Measurements from ENCODE around the gene GTF2H4. TPM values are rescaled to one million over a fixed set of nuclear protein-coding genes. Genes with fewer than 3 reads are reported as not detected.
"Not testable (repeated sequence)": the region's sequence is repeated elsewhere in the genome, so short reads cannot be mapped to it uniquely, and the experiment has no call there.

Gene GTF2H4
- total and polyA plus RNA-seq, 8 donors = 9.4 to 45.8 (median 16.5) TPM

DNA sequence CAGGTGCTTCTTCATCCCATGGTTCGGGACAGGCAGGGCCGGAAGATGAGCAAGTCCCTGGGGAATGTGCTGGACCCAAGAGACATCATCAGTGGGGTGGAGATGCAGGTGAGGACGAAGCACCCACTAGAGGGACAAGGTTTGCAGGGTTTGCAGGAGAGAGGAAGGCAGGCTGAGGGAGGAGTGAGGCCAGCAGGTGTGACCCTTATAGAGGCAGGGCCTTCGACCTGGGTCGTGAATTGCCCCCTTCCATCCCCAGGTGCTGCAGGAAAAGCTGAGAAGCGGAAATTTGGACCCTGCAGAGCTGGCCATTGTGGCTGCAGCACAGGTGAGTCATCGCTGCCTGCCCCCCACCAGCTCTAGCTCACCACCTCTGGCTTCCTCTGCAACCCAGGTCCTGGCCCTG is 14.4 kb downstream of the GTF2H4 start:
- WGBS, 2 donors = 89 to 97% methylated on average over 7 of the region's 7 CpGs
- no peak for FAIRE-seq

DNA sequence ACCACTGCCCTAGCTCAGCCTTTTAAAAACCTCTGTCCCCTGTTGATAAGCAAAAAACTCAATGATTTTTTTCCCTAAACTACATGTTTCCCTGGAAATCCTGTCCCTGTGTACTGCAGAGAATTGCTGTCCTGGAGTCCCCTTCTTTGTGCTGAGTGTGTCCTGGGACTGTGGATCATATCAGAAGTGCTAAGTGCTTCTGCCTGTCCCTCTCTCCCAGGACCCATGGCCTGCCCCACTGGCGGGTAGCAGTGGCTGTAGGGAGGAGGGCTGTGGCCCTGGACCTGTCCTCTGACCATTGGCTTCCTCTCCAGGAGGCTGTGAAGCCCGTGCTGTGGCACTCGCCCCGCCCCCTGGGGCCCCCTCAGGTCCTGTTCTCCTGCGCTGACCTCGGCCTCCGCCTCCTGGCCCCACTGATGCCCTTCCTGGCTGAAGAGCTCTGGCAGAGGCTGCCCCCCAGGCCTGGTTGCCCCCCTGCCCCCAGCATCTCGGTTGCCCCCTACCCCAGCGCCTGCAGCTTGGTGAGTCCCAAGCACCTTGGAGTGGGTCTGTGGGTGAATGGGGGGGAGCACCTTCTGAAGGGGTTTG is 16.1 kb downstream of the GTF2H4 start:
- H3K27me3 ChIP-seq, DNase-seq, H3K4me3 ChIP-seq, FAIRE-seq, H3K27ac ChIP-seq, ATAC-seq, H3K4me1 ChIP-seq, H3K9me3 ChIP-seq: not testable (repeated sequence)
- WGBS, 2 donors = 88 to 93% methylated on average over 6 to 9 of the region's 9 CpGs
- intact Hi-C loops (cut with DNase I) = loop anchor here (10.0 kb wide), 3 partner anchors 111 to 161 kb away; no protein-coding TSS in a partner anchor
- peaks cover 0 to 58% (median under 1%) of the 10 kb centered on the region in 3 donors for H3K36me3 ChIP-seq

More for the DNA sequence above, 14.4 kb downstream of the GTF2H4 start:
- no peaks in the 10 kb centered on the region for H3K9me3 ChIP-seq
- H3K27ac ChIP-seq = no peak overlapping the region
- ATAC-seq (no peak), DNase-seq (no peak)
- peaks cover 0 to 72% (median 5%) of the 10 kb centered on the region in 3 donors for H3K36me3 ChIP-seq
- no peaks in the 10 kb centered on the region for H3K4me1 ChIP-seq
- H3K27me3 ChIP-seq = no peaks in the 10 kb centered on the region
- intact Hi-C loops (cut with DNase I) = loop anchor here (10.0 kb wide), 3 partner anchors 112 to 162 kb away; no protein-coding TSS in a partner anchor
- TF ChIP-seq, protein P1, sequence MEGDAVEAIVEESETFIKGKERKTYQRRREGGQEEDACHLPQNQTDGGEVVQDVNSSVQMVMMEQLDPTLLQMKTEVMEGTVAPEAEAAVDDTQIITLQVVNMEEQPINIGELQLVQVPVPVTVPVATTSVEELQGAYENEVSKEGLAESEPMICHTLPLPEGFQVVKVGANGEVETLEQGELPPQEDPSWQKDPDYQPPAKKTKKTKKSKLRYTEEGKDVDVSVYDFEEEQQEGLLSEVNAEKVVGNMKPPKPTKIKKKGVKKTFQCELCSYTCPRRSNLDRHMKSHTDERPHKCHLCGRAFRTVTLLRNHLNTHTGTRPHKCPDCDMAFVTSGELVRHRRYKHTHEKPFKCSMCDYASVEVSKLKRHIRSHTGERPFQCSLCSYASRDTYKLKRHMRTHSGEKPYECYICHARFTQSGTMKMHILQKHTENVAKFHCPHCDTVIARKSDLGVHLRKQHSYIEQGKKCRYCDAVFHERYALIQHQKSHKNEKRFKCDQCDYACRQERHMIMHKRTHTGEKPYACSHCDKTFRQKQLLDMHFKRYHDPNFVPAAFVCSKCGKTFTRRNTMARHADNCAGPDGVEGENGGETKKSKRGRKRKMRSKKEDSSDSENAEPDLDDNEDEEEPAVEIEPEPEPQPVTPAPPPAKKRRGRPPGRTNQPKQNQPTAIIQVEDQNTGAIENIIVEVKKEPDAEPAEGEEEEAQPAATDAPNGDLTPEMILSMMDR (IDR thresholded peaks at IDR 0.05) = no peak
- H3K4me3 ChIP-seq = no peak overlapping the region

DNA sequence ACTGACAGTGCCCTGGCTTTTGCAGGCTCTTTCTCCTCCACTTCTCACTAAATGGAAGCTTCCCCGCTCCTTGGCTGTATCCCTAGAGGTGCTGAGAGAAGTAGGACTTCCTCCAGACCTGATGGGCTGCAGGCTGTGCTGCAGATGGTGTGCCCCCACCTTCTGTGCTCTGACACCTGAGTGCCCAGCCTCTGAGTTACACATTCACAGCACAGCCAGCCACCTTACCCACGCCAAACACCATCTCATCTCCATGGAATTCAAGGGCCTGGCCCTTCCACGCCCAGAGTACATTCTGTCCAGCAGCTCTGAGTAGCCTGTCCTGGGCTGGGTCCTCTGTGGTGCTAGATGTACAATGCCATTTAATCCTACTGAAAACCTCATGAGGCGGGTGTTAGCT is 18.6 kb downstream of the GTF2H4 start:
- WGBS, 2 donors = 78% methylated on average over 4 of the region's 4 CpGs
- TF ChIP-seq, protein P1 (IDR thresholded peaks at IDR 0.05) = no peak
- intact Hi-C loops (cut with DNase I) = loop anchor here (10.0 kb wide), 3 partner anchors 108 to 158 kb away; no protein-coding TSS in a partner anchor
- FAIRE-seq = no peak
- H3K36me3 ChIP-seq = peaks cover 0 to 36% (median 0%) of the 10 kb centered on the region in 3 donors
- no peaks in the 10 kb centered on the region for H3K9me3 ChIP-seq
- peak in 3 of 6 donors; percentile 45 to 68 (median 48) for DNase-seq
- H3K4me3 ChIP-seq = no peak overlapping the region
- peak; percentile 68 to 90 (median 82) for ATAC-seq
- H3K27me3 ChIP-seq = no peaks in the 10 kb centered on the region
- peak overlapping the region in 3 of 4 donors; percentile 6 to 39 (median 22) for H3K27ac ChIP-seq
- no peaks in the 10 kb centered on the region for H3K4me1 ChIP-seq

DNA sequence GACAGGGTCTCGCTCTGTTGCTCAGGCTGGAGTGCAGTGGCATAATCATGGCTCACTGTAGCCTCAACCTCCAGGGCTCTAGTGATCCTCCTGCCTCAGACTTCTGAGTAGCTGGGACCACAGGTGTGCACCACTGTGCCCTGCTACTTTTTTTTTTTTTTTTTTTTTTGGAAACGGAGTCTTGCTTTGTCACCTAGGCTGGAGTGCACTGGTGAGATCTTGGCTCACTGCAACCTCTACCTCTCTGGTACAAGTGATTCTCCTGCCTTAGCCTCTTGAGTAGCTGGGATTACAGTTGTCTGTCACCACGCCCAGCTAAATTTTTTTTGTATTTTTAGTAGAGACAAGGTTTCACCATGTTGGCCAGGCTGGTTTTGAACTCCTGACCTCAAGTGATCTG is 19.1 kb downstream of the GTF2H4 start:
- not testable (repeated sequence) for H3K4me1 ChIP-seq, H3K4me3 ChIP-seq, DNase-seq, FAIRE-seq, H3K9me3 ChIP-seq, H3K27me3 ChIP-seq, ATAC-seq
- 89 to 99% methylated on average over 3 of the region's 3 CpGs for WGBS, 2 donors
- Histone ChIP-seq H3K27ac (peak overlapping the region in 3 of 4 donors; percentile 6 to 39 (median 22)), H3K36me3 (peaks cover 0 to 31% (median 0%) of the 10 kb centered on the region in 3 donors)
- intact Hi-C loops (cut with DNase I) = loop anchor here (10.0 kb wide), 3 partner anchors 108 to 158 kb away; no protein-coding TSS in a partner anchor

DNA sequence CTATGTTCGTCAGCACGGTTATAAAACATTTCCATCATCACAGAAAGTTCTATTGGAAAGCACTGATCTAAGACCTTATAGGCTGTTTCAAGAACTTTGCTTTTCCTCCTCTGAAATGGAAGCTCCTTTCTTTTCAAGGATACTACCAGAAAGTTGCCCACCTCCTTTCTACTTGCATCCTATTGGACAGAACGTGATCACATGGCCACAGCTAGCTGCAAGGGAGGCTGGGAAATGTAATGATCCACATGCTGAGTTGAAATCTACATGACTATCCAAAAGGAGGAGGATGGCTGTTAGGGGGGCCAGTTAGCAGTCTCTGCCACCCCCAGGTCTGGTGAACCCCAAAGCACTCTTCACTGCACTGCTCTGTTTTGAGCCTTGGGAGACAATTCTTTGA is 20.7 kb downstream of the GTF2H4 start:
- DNase-seq (no peak), FAIRE-seq (no peak), ATAC-seq (no peak)
- WGBS, 2 donors = 96 to 98% methylated on average over 3 of the region's 3 CpGs
- peaks cover 0 to 6% (median 0%) of the 10 kb centered on the region in 3 donors for H3K4me1 ChIP-seq
- peaks cover 0 to 15% (median 0%) of the 10 kb centered on the region in 3 donors for H3K36me3 ChIP-seq
- TF ChIP-seq, protein P1 (IDR thresholded peaks at IDR 0.05) = no peak
- H3K27ac ChIP-seq = no peak overlapping the region
- H3K9me3 ChIP-seq = no peaks in the 10 kb centered on the region
- intact Hi-C loops (cut with DNase I) = loop anchor here (10.0 kb wide), 3 partner anchors 106 to 156 kb away; no protein-coding TSS in a partner anchor
- no peak overlapping the region for H3K4me3 ChIP-seq
- H3K27me3 ChIP-seq = no peaks in the 10 kb centered on the region

DNA sequence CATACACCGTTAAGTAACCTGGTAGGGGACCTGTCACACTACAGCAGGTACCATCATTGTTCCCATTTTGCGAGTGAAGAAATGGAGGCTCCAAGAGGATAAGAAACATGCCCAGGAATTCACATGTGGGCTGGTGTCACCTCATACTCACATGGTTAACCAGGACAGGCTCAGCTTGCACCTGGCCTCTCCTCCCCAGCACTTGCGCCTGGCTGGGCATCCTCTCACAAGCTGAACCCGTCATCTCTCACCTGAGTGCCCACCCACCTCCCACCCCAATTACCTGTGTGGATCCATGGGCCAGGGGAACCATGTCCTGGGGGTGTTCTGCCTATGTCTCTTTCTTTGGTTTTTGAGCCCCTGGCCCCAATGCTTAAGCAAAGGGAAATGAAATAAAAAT is 22.5 kb downstream of the GTF2H4 start:
- peaks cover 0 to 6% (median 0%) of the 10 kb centered on the region in 3 donors for H3K4me1 ChIP-seq
- no peak for ATAC-seq
- no peak overlapping the region for H3K27ac ChIP-seq
- TF ChIP-seq, protein P1 (IDR thresholded peaks at IDR 0.05) = no peak
- 73 to 76% methylated on average over 4 of the region's 4 CpGs for WGBS, 2 donors
- intact Hi-C loops (cut with DNase I) = loop anchor here in 1 of 3 donors (10.0 kb wide), 1 partner anchor 134 kb away; no protein-coding TSS in a partner anchor
- H3K36me3 ChIP-seq = peaks cover 0 to 7% (median 0%) of the 10 kb centered on the region in 3 donors
- no peaks in the 10 kb centered on the region for H3K9me3 ChIP-seq
- DNase-seq = no peak
- no peaks in the 10 kb centered on the region for H3K27me3 ChIP-seq
- no peak overlapping the region for H3K4me3 ChIP-seq
- no peak for FAIRE-seq

Measured in pancreas (tissue), 10 donors.